ENCODE results near the gene ZFP36. TPM values are rescaled to one million over a fixed set of nuclear protein-coding genes. Genes with fewer than 3 reads are reported as not detected.
A peak's percentile ranks its signal among the peaks of the same experiment; 100 is the strongest.

Gene ZFP36
- total and polyA plus RNA-seq, 2 donors (not counting 1 experiment from before 2014, with no cell fraction given), result 260 to 1,633 TPM

DNA sequence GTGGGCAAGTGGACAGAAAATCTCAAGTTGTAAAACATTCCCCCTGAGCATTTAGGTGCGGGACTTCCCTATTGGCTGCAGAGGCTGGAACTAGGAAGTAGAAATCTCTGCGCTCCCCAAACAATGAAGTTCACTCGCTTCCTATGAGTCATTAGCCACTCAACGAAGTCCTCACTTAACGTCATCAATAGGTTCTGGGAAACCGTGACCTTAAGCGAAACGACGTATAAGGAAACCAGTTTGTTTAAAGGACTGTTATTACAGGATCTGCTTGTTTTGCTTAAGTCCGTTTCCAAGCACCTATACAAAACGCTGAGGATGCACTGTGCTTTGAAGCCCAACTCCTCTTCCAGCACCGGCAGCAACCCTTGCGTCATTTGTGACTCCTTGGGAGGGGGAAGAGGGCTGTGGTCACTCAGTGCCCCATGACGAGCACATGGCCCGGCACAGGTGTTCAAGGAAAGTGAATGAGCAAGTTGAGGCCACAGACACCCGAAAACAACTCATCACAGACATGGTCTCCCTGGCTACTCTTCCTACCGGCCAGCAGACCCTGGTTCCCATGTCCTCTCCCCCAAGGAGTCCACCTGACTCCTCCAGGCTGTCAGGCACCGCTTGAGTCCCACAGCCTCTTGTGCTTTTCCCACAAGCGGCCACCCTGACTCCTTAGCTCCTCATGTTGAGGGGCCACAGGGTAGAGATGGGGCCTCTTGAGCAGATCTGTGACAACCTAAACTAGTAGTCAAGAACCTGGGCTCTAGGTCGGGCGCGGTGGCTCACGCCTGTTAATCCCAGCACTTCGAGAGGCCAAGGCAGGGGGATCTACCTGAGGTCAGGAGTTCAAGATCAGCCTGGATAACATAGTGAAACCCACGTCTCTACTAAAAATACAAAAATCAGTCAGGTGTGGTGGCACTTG is 24.3 kb downstream of the ZFP36 start:
- H3K9me3 ChIP-seq (ENCODE audit: control extremely low read depth in 1 of 3, control insufficient read depth in 2 of 3, insufficient read depth in 1 of 3, low read length in 2 of 3), result no peaks in the 10 kb centered on the region
- CTCF ChIA-PET, result interaction anchor here (0.7 kb wide), 1 partner anchor 19 kb away, joined by 3 read pairs; the partner anchor contains the start of gene PLEKHG2
- peak overlapping the region; percentile 9 to 63 for H3K27ac ChIP-seq (ENCODE audit: low read length in 2 of 2)
- 65% methylated on average over 14 of the region's 25 CpGs for WGBS (ENCODE audit: insufficient coverage)
- POLR2A ChIA-PET, result interaction anchor here (0.7 kb wide), 2 partner anchors 8 to 131 kb away, joined by 5 to 8 read pairs; no protein-coding TSS in a partner anchor
- H3K4me3 ChIP-seq (ENCODE audit: control extremely low read depth in 1 of 5, extremely low read depth in 1 of 5, insufficient read depth in 1 of 5, low read depth in 2 of 5, low read length in 4 of 5), result no peak overlapping the region
- no peak overlapping the region for H3K9ac ChIP-seq (ENCODE audit: low read length)
- peaks cover 7 to 37% of the 10 kb centered on the region in 2 experiments for H3K36me3 ChIP-seq (replicated peaks in 1 of 2; ENCODE audit: control extremely low read depth in 1 of 2, control insufficient read depth in 1 of 2, extremely low read depth in 1 of 2, insufficient read depth in 2 of 2, low read length in 1 of 2)
- TF ChIP-seq, protein P1, sequence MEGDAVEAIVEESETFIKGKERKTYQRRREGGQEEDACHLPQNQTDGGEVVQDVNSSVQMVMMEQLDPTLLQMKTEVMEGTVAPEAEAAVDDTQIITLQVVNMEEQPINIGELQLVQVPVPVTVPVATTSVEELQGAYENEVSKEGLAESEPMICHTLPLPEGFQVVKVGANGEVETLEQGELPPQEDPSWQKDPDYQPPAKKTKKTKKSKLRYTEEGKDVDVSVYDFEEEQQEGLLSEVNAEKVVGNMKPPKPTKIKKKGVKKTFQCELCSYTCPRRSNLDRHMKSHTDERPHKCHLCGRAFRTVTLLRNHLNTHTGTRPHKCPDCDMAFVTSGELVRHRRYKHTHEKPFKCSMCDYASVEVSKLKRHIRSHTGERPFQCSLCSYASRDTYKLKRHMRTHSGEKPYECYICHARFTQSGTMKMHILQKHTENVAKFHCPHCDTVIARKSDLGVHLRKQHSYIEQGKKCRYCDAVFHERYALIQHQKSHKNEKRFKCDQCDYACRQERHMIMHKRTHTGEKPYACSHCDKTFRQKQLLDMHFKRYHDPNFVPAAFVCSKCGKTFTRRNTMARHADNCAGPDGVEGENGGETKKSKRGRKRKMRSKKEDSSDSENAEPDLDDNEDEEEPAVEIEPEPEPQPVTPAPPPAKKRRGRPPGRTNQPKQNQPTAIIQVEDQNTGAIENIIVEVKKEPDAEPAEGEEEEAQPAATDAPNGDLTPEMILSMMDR (IDR thresholded peaks at IDR 0.05), result no peak
- TF ChIP-seq EZH2 (IDR thresholded peaks at IDR 0.05; ENCODE audit: borderline replicate concordance, insufficient read depth, low read depth, low read length, poor library complexity, severe bottlenecking), result no peak
- H3K4me2 ChIP-seq (replicated peaks; ENCODE audit: low read depth, low read length, poor library complexity, severe bottlenecking), result no peak overlapping the region
- no peak overlapping the region for H2AFZ ChIP-seq (ENCODE audit: insufficient read depth, low read depth, low read length, poor library complexity, severe bottlenecking)
- H3K79me2 ChIP-seq (ENCODE audit: control insufficient read depth, insufficient read depth, low read length), result peaks cover 33% of the 10 kb centered on the region
- ATAC-seq (ENCODE audit: low read depth) (peak; percentile 69), DNase-seq (peak; percentile 63)
- Mint-ChIP-seq H3K9me3 (ENCODE audit: insufficient read depth) (no peaks in the 10 kb centered on the region), H3K4me1 (peaks cover 35% of the 10 kb centered on the region), H3K27me3 (no peaks in the 10 kb centered on the region), H3K27ac (peak overlapping the region; percentile 94), H3K4me3 (peak overlapping the region; percentile 71)
- peaks cover 17 to 25% of the 10 kb centered on the region in 2 donors for H3K4me1 ChIP-seq (ENCODE audit: control insufficient read depth in 2 of 2, insufficient read depth in 2 of 2, low read length in 2 of 2)
- no peaks in the 10 kb centered on the region for H3K27me3 ChIP-seq (replicated peaks in 1 of 4; ENCODE audit: control extremely low read depth in 1 of 4, control insufficient read depth in 3 of 4, insufficient read depth in 4 of 4, low read length in 3 of 4)
- H4K20me1 ChIP-seq (ENCODE audit: control insufficient read depth, insufficient read depth, low read length, poor library complexity, severe bottlenecking), result peaks cover 34% of the 10 kb centered on the region
- intact Hi-C loops (cut with micrococcal nuclease), result loop anchor here (2.0 kb wide), 1 partner anchor 14 kb away; the partner anchor contains the start of gene SUPT5H

DNA sequence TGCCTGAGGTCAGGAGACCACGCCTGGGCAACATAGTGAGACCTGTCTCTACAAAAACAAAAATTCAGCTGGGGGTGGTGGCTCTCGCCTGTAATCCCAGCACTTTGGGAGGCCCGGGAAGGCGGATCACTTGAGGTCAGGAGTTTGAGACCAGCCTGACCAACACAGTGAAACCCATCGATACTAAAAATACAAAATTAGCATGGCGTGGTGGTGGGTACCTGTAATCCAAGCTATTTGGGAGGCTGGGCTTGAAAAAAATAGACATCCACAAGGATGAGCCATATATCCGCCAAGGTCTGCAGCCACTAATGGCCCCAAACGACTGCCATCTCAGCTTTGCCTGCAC is 26.0 kb downstream of the ZFP36 start:
- no peaks in the 10 kb centered on the region for H3K27me3 Mint-ChIP-seq
- ChIA-PET CTCF (interaction anchor here (0.7 to 1.2 kb wide), 2 partner anchors 35 to 408 kb away, joined by 3 read pairs; no protein-coding TSS in a partner anchor), POLR2A (interaction anchor here (0.7 kb wide), 1 partner anchor 23 kb away, joined by 3 read pairs; no protein-coding TSS in a partner anchor)
- H3K4me3 Mint-ChIP-seq, result peak overlapping the region; percentile 16
- ATAC-seq (ENCODE audit: low read depth), result no peak
- TF ChIP-seq, protein P1 (IDR thresholded peaks at IDR 0.05), result no peak
- no peak for TF ChIP-seq EZH2 (IDR thresholded peaks at IDR 0.05; ENCODE audit: borderline replicate concordance, insufficient read depth, low read depth, low read length, poor library complexity, severe bottlenecking)
- no peaks in the 10 kb centered on the region for H3K27me3 ChIP-seq (replicated peaks in 1 of 4; ENCODE audit: control extremely low read depth in 1 of 4, control insufficient read depth in 3 of 4, insufficient read depth in 4 of 4, low read length in 3 of 4)
- H3K4me1 Mint-ChIP-seq, result peaks cover 44% of the 10 kb centered on the region
- no peak overlapping the region for H2AFZ ChIP-seq (ENCODE audit: insufficient read depth, low read depth, low read length, poor library complexity, severe bottlenecking)
- 100% methylated on average over 5 of the region's 8 CpGs for WGBS (ENCODE audit: insufficient coverage)
- peaks cover 34% of the 10 kb centered on the region for H4K20me1 ChIP-seq (ENCODE audit: control insufficient read depth, insufficient read depth, low read length, poor library complexity, severe bottlenecking)
- no peak overlapping the region for H3K9ac ChIP-seq (ENCODE audit: low read length)
- H3K79me2 ChIP-seq (ENCODE audit: control insufficient read depth, insufficient read depth, low read length), result peaks cover 44% of the 10 kb centered on the region
- H3K27ac ChIP-seq (ENCODE audit: low read length in 2 of 2), result no peak overlapping the region
- H3K4me1 ChIP-seq (ENCODE audit: control insufficient read depth in 2 of 2, insufficient read depth in 2 of 2, low read length in 2 of 2), result peaks cover 23 to 33% of the 10 kb centered on the region in 2 donors
- H3K4me3 ChIP-seq (ENCODE audit: control extremely low read depth in 1 of 5, extremely low read depth in 1 of 5, insufficient read depth in 1 of 5, low read depth in 2 of 5, low read length in 4 of 5), result no peak overlapping the region
- no peaks in the 10 kb centered on the region for H3K9me3 ChIP-seq (ENCODE audit: control extremely low read depth in 1 of 3, control insufficient read depth in 2 of 3, insufficient read depth in 1 of 3, low read length in 2 of 3)
- H3K4me2 ChIP-seq (replicated peaks; ENCODE audit: low read depth, low read length, poor library complexity, severe bottlenecking), result no peak overlapping the region
- H3K27ac Mint-ChIP-seq, result peak overlapping the region; percentile 59
- H3K9me3 Mint-ChIP-seq (ENCODE audit: insufficient read depth), result no peaks in the 10 kb centered on the region
- H3K36me3 ChIP-seq (replicated peaks in 1 of 2; ENCODE audit: control extremely low read depth in 1 of 2, control insufficient read depth in 1 of 2, extremely low read depth in 1 of 2, insufficient read depth in 2 of 2, low read length in 1 of 2), result peaks cover 7 to 37% of the 10 kb centered on the region in 2 experiments
- intact Hi-C loops (cut with micrococcal nuclease), result no loop called here
- no peak for DNase-seq

Measured in B cell (primary cell).